GM03348 (cell line): ENCODE results near the gene PAX3.

Source experiments
- DNase-seq: peaks from one replicate; pipeline ENCODE4 v3.0.0; 2012; ENCODE audit warnings: low spot score

The PAX3 gene

DNA sequence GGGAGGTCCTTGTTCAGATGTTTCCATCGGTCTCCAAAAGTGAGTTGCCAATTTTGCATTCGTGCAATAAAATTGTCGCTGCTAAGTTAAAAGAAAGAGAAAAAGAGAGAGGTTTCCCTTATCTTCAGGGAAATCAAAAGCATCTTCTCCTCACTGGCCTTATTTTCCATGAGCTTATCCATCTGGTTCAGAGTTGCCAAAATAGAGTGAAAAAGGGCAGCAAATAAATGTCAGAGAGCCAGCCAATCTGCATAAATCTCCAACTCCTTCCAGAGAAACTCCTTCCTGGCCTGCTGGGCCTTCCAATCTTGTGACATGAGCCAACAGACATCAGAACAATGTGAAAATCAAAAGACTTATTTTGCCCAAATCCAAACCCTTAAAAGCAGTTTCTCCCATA lies 28.4 kb downstream of the PAX3 start:
- DNase-seq = no peak

DNA sequence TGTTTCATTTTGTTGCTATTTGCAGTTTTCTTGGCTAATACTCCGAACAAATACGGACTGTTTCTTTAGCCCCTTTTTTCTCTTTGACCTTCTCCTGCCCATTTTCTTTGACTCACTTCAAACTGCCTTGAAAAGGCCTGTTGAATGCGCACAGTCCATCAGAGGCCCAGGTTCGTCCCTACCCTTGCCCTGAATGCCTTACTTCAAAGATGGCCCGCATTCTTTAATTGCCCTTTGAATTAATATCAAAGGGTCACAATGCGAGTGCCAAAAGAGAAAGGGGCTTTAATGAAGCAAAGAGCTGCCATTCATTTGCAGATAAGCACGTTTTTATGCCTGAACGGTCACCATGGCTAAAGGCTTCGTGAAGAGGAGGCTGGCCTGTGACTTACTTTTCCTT lies 29.7 kb downstream of the PAX3 start:
- no peak for DNase-seq

DNA sequence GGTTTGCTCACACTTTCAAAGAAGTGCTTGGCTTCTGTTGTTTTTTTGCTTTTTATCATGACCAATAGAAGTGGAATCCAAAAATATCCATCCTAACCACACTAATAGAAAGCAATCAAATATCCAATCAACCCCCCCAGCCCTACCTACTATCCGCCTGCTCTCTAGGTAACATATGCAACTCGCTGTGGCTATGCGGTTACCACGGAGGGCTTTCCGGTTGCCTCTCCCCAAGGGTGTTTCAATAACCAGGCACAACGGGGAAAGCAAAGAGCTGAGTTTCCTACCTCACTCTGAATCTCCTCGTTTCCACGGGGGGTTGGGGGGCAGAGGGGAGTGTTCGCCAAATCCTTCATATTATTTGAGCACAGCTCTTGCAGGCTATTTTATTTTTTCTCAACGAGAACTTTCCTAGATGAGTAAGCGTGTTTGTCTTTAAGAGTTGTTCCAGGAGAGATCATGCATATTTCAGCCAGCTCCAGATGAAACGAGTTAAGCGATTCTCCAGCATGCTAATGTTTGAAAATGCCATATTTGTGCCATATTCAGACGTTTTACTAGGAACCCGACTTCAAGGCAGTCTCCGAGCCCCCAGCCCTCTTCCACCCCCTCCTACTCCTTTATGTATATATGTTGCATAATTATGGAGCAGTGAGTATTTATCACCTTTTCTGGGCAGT lies 30.3 kb downstream of the PAX3 start:
- no peak for DNase-seq

DNA sequence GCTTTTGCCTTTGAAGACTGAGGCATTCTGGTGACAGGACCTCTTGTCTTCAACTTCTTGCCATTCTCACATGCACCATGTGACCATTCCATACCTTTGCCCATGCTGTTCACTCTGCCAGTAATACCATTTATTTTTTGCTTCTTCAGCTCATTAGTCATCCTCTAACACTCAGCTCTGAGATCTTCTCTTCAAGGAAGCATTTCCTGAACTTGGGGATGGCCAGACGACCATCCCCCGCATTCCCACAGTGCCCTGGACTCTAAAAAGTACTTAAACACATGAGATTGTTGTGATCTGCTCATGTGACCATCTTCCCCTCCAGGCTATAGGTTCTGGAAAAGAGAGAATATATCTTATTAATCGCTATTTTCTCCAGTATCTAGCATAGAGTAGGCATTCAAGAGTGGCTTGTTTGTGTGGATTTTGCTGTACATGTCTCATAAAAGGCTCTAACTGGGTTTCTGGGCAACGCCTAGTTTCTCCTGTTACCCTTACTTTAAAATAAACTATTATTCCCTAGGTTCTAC lies 33.9 kb downstream of the PAX3 start:
- DNase-seq = no peak

DNA sequence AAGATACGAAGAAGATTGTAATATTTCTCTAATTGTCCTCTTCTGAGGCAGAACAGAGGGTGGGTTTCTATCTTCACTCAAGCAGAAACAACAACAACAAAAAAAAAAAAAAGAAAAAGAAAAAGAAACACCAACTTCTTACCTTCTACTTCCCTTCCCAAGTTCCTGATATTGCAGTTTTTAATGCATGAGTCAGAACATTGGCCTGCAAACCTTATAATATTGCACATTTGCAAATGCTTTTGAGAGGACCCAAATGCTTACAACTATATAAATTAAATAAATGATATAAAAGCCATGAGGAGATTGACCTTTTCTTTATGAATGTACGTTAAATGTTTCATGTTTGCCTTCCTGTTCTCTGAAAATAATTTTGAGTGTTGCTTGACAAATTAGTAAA lies 37.3 kb downstream of the PAX3 start:
- no peak for DNase-seq

DNA sequence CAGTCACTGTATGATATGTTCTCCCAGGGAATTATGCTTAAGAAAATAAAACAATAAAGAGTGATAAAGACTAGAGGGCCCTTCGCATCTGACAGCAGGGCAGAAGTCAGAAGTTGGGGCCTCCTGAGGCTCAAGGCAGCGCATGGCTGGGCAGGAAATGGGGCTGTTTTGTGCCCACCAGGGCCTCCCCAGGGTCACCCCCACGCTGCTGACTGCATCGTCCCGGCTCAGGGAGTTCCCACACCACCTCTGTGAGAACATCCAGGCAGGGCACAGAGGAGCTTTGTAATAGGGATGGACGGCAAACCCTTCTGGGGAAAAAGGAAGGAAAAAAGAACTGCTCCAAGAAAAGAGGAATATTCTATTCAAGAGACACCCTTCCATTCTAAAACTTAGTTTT lies 41.2 kb downstream of the PAX3 start:
- no peak for DNase-seq

DNA sequence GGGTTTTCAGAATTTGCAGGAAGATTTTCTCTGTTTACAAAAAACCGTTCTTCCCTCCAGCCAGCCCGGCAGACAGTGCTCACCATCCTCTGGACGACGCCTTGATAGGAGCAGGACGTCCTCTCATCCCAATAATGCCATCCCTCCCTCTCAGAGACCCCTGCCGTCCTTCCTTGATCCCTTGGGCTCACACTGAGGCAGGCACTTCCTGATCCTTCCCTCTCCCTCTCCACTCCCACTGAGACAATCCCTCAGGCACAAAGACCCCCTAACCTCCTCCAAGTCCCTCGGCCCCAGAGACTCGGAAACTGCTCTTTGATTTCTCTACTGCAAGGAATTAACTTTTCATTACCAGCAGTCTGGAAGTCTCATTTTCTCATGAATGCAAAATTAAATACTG lies 42.5 kb downstream of the PAX3 start:
- no peak for DNase-seq

DNA sequence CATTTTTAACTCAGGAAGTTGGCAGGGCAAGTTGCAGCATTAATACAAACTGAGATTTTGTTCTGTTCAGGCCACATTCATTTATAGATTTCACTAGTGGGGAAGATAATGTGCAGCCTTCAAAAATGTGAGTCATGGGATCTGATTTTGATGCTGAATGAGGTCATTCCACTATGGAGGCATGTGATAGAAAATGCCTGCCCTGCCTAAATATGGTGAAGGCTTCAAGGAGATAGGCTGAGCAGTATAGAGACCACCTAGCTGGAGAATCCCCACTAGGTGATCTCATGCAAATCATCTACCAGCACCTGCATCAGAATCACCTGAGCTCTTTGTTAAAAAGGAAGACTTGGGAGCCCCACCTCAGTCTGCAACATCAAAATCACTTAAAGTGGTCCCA lies 43.7 kb downstream of the PAX3 start:
- DNase-seq = no peak

DNA sequence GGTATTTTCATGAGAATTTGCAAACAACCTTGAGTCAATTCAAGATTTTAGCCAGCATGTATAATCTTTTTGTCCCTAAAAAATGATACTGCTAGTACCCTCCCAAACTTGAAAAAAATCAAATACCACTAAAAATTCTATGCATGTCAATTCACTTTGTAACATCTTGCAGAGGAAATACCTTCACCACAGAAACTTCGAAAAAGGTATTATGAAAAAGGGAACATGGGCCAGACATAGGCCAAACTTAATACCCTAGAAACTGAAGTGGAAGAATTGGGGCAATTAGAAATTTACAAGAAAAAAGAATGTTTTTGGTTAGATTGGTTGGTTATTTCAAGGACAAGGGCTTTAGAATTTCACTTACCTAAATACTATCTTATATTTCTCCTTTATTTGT lies 48.5 kb downstream of the PAX3 start:
- no peak for DNase-seq

DNA sequence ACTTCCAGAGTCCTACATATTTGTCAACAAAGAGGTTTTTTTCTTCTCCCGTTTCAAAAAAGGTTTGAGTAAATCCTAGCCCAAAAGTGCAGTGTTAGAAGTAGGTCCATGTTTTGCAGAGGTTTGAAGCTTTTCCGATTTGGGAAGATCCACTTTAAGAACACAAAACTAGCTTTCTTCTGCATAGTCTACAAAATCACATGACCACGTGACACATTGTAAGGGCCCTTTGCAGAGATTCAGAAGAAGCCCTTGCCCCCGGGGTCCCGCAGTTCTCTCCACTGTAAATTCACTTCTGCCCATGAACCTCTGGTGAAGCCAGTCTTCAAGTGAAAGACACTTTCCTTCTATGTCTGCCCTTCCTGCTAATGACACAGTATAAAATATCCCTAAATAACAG lies 49.4 kb downstream of the PAX3 start:
- DNase-seq = no peak

DNA sequence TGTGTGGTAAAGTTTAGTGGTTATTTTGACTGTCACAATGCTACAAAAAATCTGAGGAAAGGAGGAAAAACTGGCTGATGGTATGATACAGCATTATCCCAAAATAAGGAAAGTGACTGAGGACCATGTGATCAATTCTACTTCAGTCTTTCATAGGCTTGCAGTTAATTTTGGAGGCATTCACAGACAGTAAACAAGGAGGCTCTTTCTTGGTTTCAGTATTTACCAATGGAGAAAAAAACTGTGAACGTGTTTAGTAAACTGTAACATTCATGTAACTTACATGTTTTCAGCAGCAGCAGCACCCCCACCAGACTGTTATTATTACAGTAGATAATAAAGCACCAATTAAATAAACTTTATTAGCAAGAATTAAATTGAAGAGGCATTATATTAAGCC lies 50.0 kb downstream of the PAX3 start:
- no peak for DNase-seq

DNA sequence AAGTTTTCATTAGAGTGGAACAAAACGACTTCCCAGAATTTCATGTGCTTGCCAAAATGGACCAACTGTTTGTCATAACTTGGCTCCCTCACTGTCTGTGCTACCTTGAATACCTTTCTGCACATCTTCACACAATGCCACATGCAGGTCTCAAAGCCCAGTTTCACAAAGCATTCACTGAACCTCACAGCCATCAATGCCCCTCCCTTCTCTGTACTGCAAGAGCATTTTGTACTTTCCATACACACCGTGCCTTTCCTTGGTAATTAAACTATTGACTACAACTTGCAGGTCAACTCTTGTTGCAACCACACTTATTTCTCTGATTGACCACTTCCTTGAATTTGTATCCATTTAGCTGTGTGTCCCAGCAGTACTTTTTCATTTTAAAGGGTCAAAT lies 50.5 kb downstream of the PAX3 start:
- DNase-seq = no peak

DNA sequence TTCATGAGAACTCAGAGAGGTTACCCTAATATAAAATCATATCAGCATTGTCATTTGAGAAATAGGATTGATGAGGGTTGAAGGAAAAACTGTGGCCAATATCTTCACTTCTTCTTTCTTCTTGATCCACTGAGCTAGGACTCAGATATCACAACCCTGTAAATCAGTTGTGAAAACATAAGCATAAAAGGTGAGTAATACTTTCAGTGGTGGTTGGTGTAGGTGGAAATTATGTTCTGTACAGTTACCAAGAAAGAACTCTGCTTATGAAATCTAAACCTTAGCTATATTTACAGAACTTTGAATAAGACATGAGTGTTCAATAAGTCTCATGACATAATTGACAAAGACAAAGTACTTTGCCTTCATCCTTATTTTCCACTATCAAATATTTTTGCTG lies 56.3 kb downstream of the PAX3 start:
- no peak for DNase-seq

DNA sequence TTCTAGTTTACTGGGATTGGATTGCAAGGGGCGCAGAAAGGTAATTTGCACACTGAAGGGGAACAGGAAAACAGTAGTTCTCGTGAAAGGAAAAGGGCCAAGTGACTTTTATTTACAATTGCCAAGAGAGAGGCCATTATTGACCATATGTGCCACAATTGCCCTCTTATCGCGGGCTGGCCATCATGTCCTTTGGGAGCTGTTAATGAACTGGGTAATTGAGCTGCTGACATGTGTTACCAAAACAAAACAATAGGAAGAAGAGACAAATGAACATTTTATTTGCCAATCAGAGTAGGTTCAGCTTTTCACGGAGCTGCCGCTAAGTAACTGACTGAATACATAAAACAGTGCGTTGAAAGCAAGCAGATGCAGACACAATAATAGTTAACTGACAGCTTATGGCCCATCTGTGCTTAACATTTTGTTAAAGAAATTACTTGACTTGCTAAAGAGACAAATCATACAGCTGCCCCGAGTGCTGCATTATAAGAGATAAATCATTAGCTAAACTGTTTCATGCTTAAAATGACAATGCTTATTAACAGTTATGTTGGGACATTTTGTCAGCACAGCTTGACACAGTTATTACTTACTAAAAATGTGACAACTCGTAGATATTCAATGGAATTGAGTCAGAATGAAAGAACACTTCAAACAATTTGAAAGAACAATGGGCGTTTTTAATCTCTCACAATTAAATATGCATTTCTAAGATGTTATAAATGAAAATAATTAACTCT lies 57.5 kb downstream of the PAX3 start:
- no peak for DNase-seq

DNA sequence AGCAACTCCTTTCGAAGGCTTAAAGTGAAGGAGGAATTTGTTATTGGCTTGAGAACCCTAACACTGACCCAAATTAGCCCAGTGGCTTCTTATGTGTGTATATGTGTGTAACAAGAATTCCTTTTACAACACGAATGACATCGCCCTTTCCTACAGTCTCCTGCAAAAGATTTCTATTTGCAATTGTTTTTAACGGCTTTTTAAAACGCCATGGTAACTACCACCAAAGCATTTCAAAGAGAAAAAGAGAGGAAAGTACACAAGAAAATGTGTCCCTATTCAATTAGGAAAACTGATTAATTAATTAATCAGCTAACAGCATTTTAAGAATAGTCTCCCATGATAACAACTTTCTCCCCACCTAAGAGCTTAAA lies 58.1 kb downstream of the PAX3 start:
- DNase-seq = no peak

DNA sequence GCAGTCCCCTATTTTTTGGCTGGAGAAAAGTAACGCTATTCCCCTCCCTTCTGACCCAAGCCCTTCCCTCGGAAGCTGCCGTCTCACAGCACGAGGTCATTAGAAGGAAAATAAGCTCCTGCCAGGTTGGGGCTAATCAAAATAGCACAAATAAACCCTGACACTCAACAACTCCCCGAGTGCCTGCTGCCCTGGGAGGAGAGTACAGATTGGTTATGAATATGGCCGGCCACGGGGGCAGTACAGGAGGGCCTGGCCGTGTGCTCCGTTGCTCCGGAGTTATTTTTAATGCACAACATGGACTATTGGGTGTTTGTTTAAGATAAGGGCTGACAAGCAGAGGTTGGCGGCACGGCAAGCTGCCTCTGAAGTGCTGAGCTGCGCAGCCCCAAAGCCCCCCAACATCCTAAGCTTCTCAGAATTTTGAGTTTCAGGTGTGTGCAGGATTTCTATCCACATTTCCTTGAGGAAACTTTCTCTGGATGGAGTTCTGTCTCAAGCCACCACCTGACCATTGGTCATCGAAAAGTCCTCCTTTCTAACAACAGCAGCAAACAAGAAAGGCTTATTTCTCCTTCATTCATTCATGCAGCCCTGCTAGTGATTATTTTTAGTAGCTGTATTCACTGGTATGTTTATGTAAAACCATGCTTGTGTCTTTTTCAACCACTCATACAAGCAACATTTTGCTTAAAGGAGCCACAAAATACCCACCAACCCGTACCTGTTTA lies 58.7 kb downstream of the PAX3 start:
- no peak for DNase-seq

DNA sequence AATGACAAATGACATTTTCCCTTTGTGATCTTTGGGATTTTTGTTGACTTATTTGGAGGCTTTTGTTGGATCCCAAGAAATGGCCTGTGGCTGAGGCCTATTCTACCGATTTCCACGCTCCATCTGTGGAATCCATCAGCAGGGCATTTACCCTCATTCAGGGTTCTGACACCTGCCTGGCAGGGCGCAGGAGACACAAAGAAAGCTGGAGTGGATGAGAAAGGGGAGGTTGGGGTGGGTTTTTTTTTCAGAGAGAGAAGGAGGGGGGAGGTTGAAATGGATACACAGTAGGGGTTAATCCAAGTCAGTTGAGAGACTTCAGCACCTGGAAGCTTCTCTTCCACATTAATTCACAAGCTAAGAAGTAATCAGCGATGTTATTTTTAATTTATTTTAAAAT lies 59.7 kb downstream of the PAX3 start:
- DNase-seq = no peak

DNA sequence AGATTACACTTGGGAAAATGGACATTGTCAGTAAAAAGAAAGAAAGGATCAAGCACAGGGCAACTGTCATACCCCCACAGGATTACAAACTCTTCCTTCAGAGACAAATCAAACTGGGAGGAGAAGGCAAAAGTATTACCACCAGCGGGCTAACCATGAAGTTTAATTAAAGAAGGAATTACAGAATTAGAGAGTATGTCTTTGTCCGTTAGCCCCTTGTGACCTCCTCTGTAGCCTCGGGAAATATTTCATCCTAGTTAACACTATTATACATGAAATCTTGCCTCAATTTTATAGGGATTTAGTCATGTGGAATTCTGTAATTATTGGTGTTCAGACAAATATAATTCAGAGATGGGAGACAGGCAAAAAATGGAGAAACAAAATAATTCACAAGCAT lies 60.7 kb downstream of the PAX3 start:
- no peak for DNase-seq

DNA sequence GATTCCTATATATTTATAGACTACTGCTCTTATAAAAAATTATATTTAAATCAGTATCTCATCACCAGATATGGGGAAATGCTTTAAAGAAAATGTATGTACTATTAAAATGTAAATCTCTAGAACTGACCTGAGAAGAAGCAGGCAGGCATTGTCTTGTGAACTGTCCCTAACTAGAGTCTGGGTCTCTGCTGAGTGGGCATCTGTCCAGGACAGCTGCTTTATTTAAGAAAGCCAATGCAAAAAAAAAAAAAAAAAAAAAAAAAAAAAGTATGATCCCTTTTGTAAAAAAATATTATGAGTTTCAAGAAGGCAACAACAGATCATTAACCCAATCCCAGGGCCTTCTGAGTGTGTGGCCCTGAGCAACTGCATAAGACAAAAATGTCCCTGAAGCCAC lies 66.0 kb downstream of the PAX3 start:
- no peak for DNase-seq

DNA sequence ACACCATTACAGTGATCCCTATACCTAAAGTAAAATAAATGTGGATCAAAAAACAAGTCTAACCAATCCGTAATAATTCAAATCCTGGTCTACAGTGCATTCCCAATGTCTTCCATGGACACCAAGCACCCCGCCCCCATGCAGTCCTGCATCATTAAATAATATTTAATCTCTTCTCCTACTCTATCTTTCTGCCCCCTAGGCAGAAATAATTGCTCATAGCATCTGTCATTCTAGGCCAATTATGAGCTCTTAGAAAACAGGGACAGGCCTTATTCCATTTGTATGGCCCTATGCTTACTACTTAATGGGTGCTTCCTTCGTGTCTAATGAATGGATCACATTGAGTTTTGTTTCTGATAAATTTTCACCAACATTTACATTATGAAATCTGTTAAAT lies 66.4 kb downstream of the PAX3 start:
- no peak for DNase-seq

DNA sequence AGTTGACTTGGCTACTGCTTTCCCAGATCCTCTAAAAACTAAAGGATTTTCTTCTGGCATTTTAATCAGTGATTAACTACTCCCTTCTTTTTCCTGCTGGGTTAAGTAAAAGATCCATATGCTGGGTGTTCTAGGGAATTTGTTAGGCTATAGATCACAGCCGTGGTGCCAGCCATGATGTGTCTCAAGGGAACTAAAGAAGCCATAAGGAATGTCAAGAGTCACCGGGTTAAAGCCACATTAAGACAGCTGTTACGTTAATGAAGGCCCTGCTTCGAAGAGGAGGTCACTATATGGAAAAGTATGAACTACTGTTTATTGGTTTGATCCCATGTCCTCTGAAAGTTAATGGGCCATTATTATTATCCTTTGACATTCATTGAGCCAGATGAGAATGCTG lies 70.7 kb downstream of the PAX3 start:
- DNase-seq = no peak

DNA sequence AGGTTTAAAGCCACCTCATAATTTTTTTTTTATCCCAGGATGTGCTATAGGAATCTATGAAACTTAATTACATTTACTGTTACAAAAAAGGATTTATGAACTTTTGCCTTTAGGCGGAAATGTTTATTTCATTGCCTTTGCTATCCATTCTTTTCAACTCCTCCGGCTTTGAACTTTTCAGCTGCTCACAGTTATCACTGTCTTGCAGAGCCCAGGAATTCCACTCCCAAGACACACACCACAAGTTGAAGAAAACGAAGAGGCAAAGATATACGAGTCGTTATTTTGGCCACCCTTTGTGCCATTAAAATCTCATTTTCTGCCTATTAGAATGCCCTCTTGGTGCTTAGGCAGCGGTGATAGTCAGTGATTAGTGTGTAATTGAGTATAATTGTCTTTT lies 80.0 kb downstream of the PAX3 start:
- DNase-seq = no peak

DNA sequence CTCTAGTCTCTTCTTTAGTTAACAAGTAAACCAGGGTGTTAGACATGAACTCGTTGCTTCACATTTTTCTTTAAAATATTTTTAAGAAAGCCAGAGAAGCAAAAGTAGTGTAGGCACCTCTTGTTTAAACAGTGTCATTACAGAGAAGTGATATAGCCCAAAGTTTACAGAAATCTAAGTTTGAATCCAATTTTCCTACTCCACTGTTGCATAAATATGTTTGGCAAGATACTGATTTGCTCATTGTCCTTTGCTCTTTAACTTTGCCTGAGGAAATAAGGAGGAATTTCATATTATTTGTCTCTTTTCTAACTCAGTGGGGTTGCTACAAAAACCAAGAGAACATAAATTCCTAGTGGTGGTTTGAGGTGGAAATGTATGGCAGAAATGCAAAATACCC lies 81.1 kb downstream of the PAX3 start:
- no peak for DNase-seq
